ENCODE measurements around the gene STPG1.

Gene STPG1

GRCh38 chr1:24337455-24337854, 76.1 kb downstream of the STPG1 start:
- no peak for DNase-seq

- no peak for DNase-seq
Observed at GRCh38 chr1:24336075-24336474, 77.5 kb downstream of the STPG1 start.

- no peak for DNase-seq
Observed at GRCh38 chr1:24331961-24332673, 81.5 kb downstream of the STPG1 start.

GRCh38 chr1:24329797-24330543, 83.6 kb downstream of the STPG1 start:
- DNase-seq = no peak

GRCh38 chr1:24329331-24329730, 84.3 kb downstream of the STPG1 start:
- DNase-seq = no peak

GRCh38 chr1:24327891-24328290, 85.7 kb downstream of the STPG1 start:
- no peak for DNase-seq

- DNase-seq = no peak
Observed at GRCh38 chr1:24327486-24327885, 86.1 kb downstream of the STPG1 start.

- DNase-seq = no peak
Observed at GRCh38 chr1:24325587-24326449, 87.8 kb downstream of the STPG1 start.

GRCh38 chr1:24324903-24325302, 88.7 kb downstream of the STPG1 start:
- no peak for DNase-seq

- DNase-seq = no peak
Observed at GRCh38 chr1:24323281-24323680, 90.3 kb downstream of the STPG1 start.

- DNase-seq = no peak
Observed at GRCh38 chr1:24322470-24323177, 91.0 kb downstream of the STPG1 start.

GRCh38 chr1:24321697-24322469, 91.7 kb downstream of the STPG1 start:
- no peak for DNase-seq

- no peak for DNase-seq
Observed at GRCh38 chr1:24321126-24321525, 92.5 kb downstream of the STPG1 start.

GRCh38 chr1:24319962-24320361, 93.6 kb downstream of the STPG1 start:
- DNase-seq = no peak

- peak; percentile 73 for DNase-seq
Observed at GRCh38 chr1:24319312-24319863, 94.2 kb downstream of the STPG1 start, which contains the start of gene GRHL3. Gene GRHL3 (plus strand): TSS chr1:24319357. CDS start chr1:24319552, 195 bp downstream.

- DNase-seq = no peak
Observed at GRCh38 chr1:24318615-24319311, 94.8 kb downstream of the STPG1 start.

GRCh38 chr1:24317956-24318614, 95.5 kb downstream of the STPG1 start:
- no peak for DNase-seq

- no peak for DNase-seq
Observed at GRCh38 chr1:24317081-24317480, 96.5 kb downstream of the STPG1 start.

- no peak for DNase-seq
Observed at GRCh38 chr1:24316645-24317044, 96.9 kb downstream of the STPG1 start.

GRCh38 chr1:24315391-24315790, 98.2 kb downstream of the STPG1 start:
- DNase-seq = no peak

Data from NCI-H2029 (cell line).